DOHH2 (cell line): Measurements from ENCODE around the gene TRMT1L.

Experiments
- CTCF ChIP-seq: fragments of 200-600 bp; sonication (generic); IDR thresholded peaks from one replicate; pipeline ENCODE4 v1.5.1; 2014; ENCODE audit warnings: antibody characterized with exemption, mild to moderate bottlenecking, low read depth, low read length; ENCODE audit not compliant: poor library complexity, severe bottlenecking
- EZH2phosphoT487 ChIP-seq: fragments of 200-600 bp; sonication (generic); IDR thresholded peaks from 2 replicates; pipeline ENCODE4 v1.6.1; 2017; ENCODE audit warnings: borderline replicate concordance, mild to moderate bottlenecking, antibody characterized with exemption, low read length, moderate library complexity, mixed read lengths

DNA sequence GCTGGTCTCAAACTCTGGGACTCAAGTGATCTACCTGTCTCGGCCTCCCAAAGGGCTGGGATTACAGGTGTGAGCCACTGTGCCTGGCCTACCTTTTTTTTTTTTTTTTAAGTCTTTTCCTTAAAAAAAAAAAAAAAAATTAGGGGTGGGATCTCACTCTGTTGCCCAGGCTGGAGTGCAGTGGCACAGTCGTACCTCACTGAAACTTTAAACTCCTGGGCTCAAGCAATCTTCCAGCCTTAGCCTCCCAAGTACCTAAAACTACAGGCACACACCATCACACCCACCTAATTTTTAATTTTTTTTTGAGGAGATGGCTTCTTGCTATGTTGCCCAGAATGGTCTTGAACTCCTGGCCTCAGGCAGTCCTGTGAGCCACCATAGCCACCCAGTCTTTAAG, 72.9 kb downstream of the TRMT1L start:
- TF ChIP-seq CTCF (no peak), EZH2phosphoT487 (no peak)
